ENCODE results near the gene ZBTB12.
A peak's percentile ranks its signal among the peaks of the same experiment; 100 is the strongest.
"Not testable (repeated sequence)": the region's sequence is repeated elsewhere in the genome, so short reads cannot be mapped to it uniquely, and the experiment has no call there.

Gene ZBTB12

GRCh38 chr6:31920811-31921210 is 18.9 kb upstream of the ZBTB12 start:
- DNase-seq = peak; percentile 32

- no peak for DNase-seq
Measured at GRCh38 chr6:31919624-31920303, 17.9 kb upstream of the ZBTB12 start.

- no peak for DNase-seq
Measured at GRCh38 chr6:31918069-31918720, 16.3 kb upstream of the ZBTB12 start.

- DNase-seq = no peak
Measured at GRCh38 chr6:31915756-31916155, 13.9 kb upstream of the ZBTB12 start.

GRCh38 chr6:31915351-31915750 is 13.5 kb upstream of the ZBTB12 start:
- DNase-seq = no peak

DNA sequence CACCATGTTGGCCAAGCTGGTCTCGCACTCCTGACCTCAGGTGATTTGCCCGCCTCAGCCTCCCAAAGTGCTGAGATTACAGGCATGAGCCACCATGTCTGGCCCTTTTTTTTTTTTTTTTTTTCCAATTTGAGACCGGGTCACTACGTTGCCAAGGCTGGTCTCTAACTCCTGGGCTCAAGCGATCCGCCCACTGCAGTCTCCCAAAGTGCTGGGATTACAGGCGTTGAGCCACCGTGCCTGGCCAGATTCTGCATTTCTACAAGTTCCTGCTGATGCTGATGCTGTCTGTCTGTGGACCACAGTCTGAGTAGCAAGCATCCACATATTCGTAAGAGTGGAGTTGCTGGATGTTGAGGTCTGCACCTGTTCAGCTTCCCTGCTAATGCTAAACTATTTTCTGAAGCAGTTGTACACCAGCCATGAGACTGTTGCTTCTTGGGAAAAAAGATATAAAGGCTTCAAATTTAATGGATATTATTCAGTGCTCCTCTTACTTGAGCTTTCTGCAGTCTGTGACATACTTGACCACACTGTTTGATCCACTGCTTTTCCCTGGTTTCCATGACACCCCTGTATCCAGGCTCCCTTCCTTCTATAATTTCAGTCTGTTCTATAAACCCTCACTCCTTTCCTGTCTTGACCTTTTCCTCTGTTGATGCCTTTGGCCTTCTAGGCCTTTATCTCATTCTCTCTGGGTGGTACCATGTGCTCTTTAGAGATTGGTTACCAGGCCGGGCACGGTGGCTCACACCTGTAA is 10.1 kb upstream of the ZBTB12 start:
- DNase-seq = no peak

DNA sequence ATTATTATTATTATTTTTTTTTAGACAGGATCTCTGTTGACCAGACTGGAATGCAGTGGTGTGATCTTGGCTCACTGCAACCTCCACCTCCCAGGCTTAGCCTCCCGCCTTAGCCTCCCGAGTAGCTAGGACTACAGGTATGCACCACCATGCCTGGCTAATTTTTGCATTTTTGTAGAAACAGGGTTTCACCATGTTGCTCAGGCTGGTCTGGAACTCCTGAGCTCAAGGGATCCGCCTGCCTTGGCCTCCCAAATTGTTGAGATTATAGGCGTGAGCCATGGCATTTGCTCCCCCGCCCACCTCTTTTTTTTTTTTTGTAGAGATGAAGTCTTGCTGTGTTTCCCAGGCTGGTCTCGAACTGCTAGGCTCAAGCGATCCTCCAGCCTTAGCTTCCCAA is 7.4 kb upstream of the ZBTB12 start:
- DNase-seq = not testable (repeated sequence)

- peak; percentile 77 for DNase-seq
Measured at GRCh38 chr6:31908791-31909190, 6.9 kb upstream of the ZBTB12 start.

- not testable (repeated sequence) for DNase-seq
Measured at GRCh38 chr6:31908255-31908654, 6.4 kb upstream of the ZBTB12 start.

- DNase-seq = peak; percentile 90
Measured at GRCh38 chr6:31907158-31907813, 5.4 kb upstream of the ZBTB12 start.

GRCh38 chr6:31906727-31907126 is 4.8 kb upstream of the ZBTB12 start:
- DNase-seq = not testable (repeated sequence)

DNA sequence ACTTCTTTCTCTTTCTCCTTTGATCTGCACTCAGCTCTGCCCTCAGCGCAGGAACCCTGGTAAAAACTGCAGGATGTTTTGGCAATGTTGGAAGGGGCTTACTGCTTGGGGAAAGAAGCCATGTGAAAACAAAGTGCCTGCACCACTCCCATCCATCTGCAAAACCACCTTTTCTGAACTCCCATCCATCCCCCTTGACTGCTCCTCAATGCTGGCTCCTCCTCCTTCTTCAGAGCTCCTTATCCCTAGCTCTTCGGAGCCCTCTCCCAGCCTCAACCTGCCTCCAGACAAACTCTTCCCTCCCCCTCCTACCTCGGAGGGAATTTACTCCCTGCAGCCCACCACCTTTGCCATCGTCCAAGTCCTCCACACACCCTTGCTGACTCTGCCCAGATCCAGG is 4.2 kb upstream of the ZBTB12 start:
- DNase-seq = no peak

GRCh38 chr6:31905041-31905440 is 3.2 kb upstream of the ZBTB12 start:
- no peak for DNase-seq

- peak; percentile 83 for DNase-seq
Measured at GRCh38 chr6:31903957-31904356, 2.1 kb upstream of the ZBTB12 start.

GRCh38 chr6:31901415-31901952 is 402 bp downstream of the ZBTB12 start:
- DNase-seq = peak; percentile 49

DNA sequence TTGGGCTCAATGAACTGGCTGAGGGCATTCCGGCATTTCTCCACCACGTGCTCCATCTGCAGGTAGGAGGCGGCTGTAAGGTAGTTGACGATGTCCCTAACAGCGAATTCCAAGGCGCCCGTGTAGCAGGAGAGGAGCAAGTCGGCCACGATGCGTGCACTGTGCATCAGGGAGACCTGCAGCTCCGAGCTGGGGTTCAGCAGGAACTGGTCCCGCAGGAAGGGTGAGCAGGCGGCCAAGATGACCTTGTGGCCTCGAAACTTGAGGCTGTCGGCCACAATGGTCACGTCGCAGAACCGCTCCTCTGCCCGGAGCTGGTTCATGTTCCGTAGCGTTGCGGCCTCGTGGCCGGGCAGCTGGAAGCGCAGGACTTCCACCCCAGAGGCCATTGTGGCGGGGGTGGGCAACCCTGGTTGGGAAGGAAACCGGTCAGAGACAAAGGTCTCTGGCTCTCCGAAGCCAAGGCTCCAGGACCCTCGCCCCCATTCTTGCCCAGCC is 920 bp downstream of the ZBTB12 start:
- no peak for DNase-seq

DNA sequence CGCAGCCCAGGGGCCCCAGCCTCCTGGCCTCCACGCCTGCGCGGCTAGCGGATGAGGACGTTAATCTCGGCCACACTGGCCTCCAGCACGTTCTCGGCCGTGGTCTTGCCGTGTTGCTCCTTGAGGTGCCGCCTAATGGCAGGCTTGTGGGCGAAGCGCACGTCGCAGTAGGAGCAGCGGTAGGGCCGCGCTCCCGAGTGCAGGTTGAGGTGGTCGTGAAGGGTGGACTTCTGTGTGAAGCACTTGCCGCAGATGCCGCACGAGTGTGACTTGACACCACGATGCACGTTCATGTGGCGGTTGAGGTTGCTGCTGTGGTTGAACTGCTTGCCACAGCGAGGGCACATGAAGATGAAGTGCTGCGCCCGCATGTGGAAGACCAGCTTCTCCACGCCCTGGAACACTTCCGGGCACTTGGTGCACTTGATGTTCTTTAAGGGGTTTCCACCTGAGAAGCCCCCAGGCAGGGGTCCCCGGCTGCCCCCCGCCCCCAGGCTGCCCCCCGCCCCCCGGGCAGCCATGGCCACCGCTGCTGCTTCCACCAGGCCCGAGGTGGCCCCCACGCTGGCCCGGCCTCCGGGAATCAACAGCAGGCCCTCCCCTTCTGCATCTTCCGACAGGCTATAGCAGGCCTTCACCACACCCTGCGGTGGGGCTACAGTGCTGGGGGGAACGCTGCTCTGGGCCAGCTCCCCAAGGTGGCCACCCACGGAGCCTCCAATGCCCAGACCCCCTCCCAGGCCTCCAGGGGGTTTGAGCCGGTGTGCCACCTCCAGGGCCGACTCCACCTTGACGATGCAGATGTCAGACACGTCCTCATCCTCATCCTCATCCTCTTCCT is 1.8 kb downstream of the ZBTB12 start:
- DNase-seq = no peak

- no peak for DNase-seq
Measured at GRCh38 chr6:31899215-31899614, 2.7 kb downstream of the ZBTB12 start.

- no peak for DNase-seq
Measured at GRCh38 chr6:31898383-31899011, 3.4 kb downstream of the ZBTB12 start.

- DNase-seq = peak; percentile 75
Measured at GRCh38 chr6:31897612-31898382, 4.1 kb downstream of the ZBTB12 start, which contains the start of gene EHMT2. TSS of gene EHMT2 (minus strand) at chr6:31897698. CDS start at chr6:31897677, 21 bp downstream.

All from NCI-H226 (cell line).